GM12875 (cell line): ENCODE data around the gene SCTR.

Experiments used
- H3K4me3 ChIP-seq: one replicate; pipeline ENCODE4 v1.5.1; 2011; ENCODE audit warnings: low read depth, low read length, control low read depth
- CTCF ChIP-seq: IDR thresholded peaks from 2 replicates; pipeline ENCODE4 v1.5.1; 2011; ENCODE audit warnings: low read depth, mild to moderate bottlenecking, control low read depth, inconsistent platforms, low read length, moderate library complexity, borderline replicate concordance; ENCODE audit not compliant: insufficient read depth

The SCTR gene

GRCh38 chr2:119488245-119489214, 35.8 kb downstream of the SCTR start:
- no peak overlapping the region for H3K4me3 ChIP-seq
- no peak for TF ChIP-seq CTCF

- H3K4me3 ChIP-seq, result no peak overlapping the region
- TF ChIP-seq CTCF, result no peak
Observed at GRCh38 chr2:119487434-119488244, 36.6 kb downstream of the SCTR start.

- H3K4me3 ChIP-seq, result no peak overlapping the region
- no peak for TF ChIP-seq CTCF
Observed at GRCh38 chr2:119486886-119487285, 37.4 kb downstream of the SCTR start.

- TF ChIP-seq CTCF, result no peak
- H3K4me3 ChIP-seq, result no peak overlapping the region
Observed at GRCh38 chr2:119486196-119486827, 38.0 kb downstream of the SCTR start.

- H3K4me3 ChIP-seq, result no peak overlapping the region
- TF ChIP-seq CTCF, result no peak
Observed at GRCh38 chr2:119485336-119486110, 38.8 kb downstream of the SCTR start.

GRCh38 chr2:119484834-119485233, 39.4 kb downstream of the SCTR start:
- TF ChIP-seq CTCF, result no peak
- no peak overlapping the region for H3K4me3 ChIP-seq
